HG03064 (cell line): ENCODE measurements around the gene PARVA.

Experiments used
- ATAC-seq: cut with Tn5 transposase; IDR thresholded peaks from one replicate; pipeline ENCODE4 v1.9.1; 2021; ENCODE audit warnings: low read depth; ENCODE audit not compliant: unreplicated experiment

The PARVA gene

DNA sequence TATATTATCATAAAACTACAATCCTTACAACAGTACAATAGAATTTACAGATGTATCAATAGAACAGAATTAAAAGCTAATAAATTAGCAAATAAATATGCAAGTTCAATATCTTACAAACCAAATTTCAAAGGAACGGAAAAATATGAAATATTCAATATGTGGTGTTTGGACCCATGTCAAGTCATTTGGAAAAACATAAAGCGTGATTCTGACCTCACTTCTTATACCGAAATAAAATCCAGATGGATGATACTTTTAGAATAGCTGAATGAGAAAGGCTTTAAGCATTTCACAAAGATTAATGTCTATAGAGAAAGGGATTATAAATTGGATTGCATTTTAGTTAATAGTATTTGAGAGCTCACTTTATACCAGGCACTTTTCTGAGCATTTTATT lies 204.0 kb downstream of the PARVA start:
- ATAC-seq = no peak

DNA sequence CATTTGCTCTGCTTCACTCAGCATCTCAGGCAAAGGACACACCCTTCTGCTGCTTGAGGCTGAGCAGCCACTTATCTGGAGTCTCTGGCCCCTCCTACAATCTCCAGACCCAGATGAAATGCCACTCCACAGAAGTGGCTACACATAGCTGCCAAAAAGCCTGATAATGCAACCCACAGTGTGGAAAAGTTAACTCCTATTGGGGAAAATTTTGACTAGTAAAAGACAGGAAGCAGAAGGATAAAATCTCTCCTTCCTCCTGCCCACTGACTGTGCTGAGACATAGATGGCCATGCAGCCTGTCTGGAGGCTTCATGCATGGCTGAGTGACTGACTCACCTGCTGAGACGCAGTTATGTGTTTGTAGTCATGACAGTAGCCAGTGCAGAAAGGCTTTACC lies 204.6 kb downstream of the PARVA start:
- ATAC-seq = no peak
